K562 (cell line): ENCODE measurements around the gene CXCR5. TPM values are rescaled to one million over a fixed set of nuclear protein-coding genes. Genes with fewer than 3 reads are reported as not detected.

ENCODE experiments used
- CAMTA2 ChIP-seq: fragments of 250-450 bp; sonication (Bioruptor Pico); conservative IDR thresholded peaks from 2 replicates; pipeline ENCODE4 v1.5.1; 2022
- ETV1 ChIP-seq: fragments of 450-650 bp; conservative IDR thresholded peaks from 2 replicates; pipeline ENCODE4 v1.6.1; 2016; ENCODE audit warnings: missing genetic modification characterization, control low read depth, low read depth, missing compliant biosample characterization
- MEIS2 ChIP-seq: fragments of 450-650 bp; IDR thresholded peaks from 2 replicates; pipeline ENCODE4 v1.6.1; 2014; ENCODE audit warnings: mild to moderate bottlenecking; ENCODE audit not compliant: partially characterized antibody
- MYBL2 ChIP-seq, 2 experiments: fragments of 450-650 bp in 1 of 2; sonication (generic) in 1 of 2; formaldehyde crosslinking in 1 of 2; IDR thresholded peaks; 2 replicates each; pipeline versions ENCODE4 v1.6.1 to v1.8.1; 2017 to 2022; ENCODE audit warnings: borderline replicate concordance in 1 of 2, inconsistent platforms in 1 of 2, low read depth in 1 of 2, mild to moderate bottlenecking in 1 of 2, missing genetic modification reagents in 1 of 2, moderate library complexity in 1 of 2
- NFATC3 ChIP-seq: fragments of 450-650 bp; IDR thresholded peaks from 2 replicates; pipeline ENCODE4 v1.6.1; 2017; ENCODE audit warnings: mild to moderate bottlenecking
- NFIC ChIP-seq: fragments of 450-650 bp; IDR thresholded peaks from 2 replicates; pipeline ENCODE4 v1.6.1; 2017; ENCODE audit warnings: mild to moderate bottlenecking, inconsistent platforms
- PTBP1 ChIP-seq: fragments of 200-400 bp; formaldehyde crosslinking; IDR thresholded peaks from 2 replicates; pipeline ENCODE4 v1.6.1; 2017; ENCODE audit warnings: low read depth, low read length
- ZNF184 ChIP-seq: sonication (generic); formaldehyde crosslinking; IDR thresholded peaks from 2 replicates; pipeline ENCODE4 v1.5.0; 2020; ENCODE audit warnings: missing genetic modification reagents
- ZNF239 ChIP-seq: fragments of 250-450 bp; sonication (Bioruptor Pico); IDR thresholded peaks from 2 replicates; pipeline ENCODE4 v1.4.0; 2020; ENCODE audit warnings: mild to moderate bottlenecking
- polyA plus RNA-seq, 8 experiments: library from polyadenylated mRNA; depleted of rRNA in 4 of 8; stranded (reverse) in 5 of 8; unstranded in 3 of 8; fragments of >200 nt; fragmentation: Nextera tagmentation in 2 of 8; fragmentation: Illumina TruSeq in 1 of 8; extraction: Ambion mirVana in 2 of 8; extraction: Trizol in 1 of 8; gene quantifications; 2 replicates each; pipeline versions ENCODE4 v1.2.1 to v1.2.3, GENCODE V29; 2011 to 2014; ENCODE audit warnings: inconsistent platforms in 1 of 8, missing spikeins in 1 of 8
- total RNA-seq, 7 experiments: library from RNA; depleted of rRNA in 6 of 7; stranded (reverse); fragments of >200 nt in 6 of 7; fragmentation: Illumina TruSeq in 2 of 7; extraction: Trizol in 2 of 7; gene quantifications; 2 replicates each; pipeline versions ENCODE4 v1.2.1 to v1.2.3, GENCODE V29; 2011 to 2021; ENCODE audit warnings: low replicate concordance in 1 of 7
- TF ChIP-seq, protein P1 (sequence below): fragments of 450-650 bp; formaldehyde crosslinking; IDR thresholded peaks from 2 replicates; pipeline ENCODE4 v1.4.0; 2022; ENCODE audit warnings: missing genetic modification characterization
- TF ChIP-seq, protein P2 (sequence below): fragments of 250-450 bp; sonication (Bioruptor Pico); IDR thresholded peaks from 2 replicates; pipeline ENCODE4 v1.5.0; 2021; ENCODE audit warnings: mild to moderate bottlenecking, borderline replicate concordance
- TF ChIP-seq, protein P3 (sequence below): fragments of 250-450 bp; sonication (Bioruptor Pico); IDR thresholded peaks from 2 replicates; pipeline ENCODE4 v1.8.0; 2021; ENCODE audit warnings: mild to moderate bottlenecking, moderate library complexity
- TF ChIP-seq, protein P4 (sequence below): sonication (generic); formaldehyde crosslinking; IDR thresholded peaks from 2 replicates; pipeline ENCODE4 v1.8.1; 2023; ENCODE audit warnings: mild to moderate bottlenecking, missing genetic modification reagents
- TF ChIP-seq, protein P5 (sequence below): IDR thresholded peaks from 2 replicates; pipeline ENCODE4 v1.6.1; 2011; ENCODE audit warnings: borderline replicate concordance, low read depth, mild to moderate bottlenecking, moderate library complexity, low read length; ENCODE audit not compliant: insufficient read depth, poor library complexity, severe bottlenecking
- TF ChIP-seq, protein P6 (sequence below): fragments of 450-650 bp; formaldehyde crosslinking; conservative IDR thresholded peaks from 2 replicates; pipeline ENCODE4 v1.4.0; 2022; ENCODE audit warnings: mild to moderate bottlenecking, missing genetic modification characterization

The CXCR5 gene
- total and polyA plus RNA-seq, 9 of the 15 experiments (the other 6 are each of a cell fraction or from before 2014, with no cell fraction given), result 0.03 to 0.06 TPM; not detected in 7

DNA sequence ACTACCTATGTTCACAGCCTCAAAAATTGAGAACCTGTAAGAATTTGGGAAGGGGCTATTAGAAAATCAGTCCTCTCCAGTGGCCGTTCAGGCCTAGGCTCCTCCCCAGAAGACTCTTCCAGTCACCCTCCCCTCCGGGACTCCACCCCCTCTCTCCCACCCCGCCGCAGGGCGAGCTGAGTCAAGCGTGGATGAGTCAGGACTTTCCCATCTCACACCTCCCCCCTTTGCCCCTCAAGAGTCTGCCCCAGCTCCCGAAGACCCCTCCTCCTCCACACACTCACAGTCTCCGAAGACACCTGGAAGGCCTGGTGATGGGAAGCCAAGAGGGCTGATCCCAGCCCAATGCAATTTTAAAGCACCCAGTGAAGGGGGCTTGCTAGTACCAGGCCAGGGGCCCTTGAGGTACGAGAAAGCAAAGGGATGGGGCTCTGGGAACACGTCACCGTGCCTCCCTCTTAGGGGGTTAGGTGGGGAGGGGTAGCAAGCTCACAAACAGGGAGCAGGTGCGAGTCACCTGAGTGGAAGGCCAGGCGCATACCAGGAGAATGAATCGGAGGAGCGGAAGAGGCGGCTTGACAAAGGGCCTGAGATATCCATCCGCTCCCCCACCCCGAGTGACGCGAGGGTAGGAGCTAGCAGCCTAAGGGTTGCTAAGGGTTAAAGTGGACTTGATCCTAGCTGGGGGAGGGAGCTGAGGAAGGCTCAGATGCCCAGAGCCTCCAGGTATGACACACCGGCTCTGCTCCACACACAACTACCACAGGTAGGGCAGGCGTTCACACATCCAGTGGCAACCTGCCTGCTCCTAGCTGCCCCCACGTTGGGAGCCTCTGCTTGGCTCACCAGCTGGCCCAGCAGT, 28.4 kb downstream of the CXCR5 start (continued):
- TF ChIP-seq, protein P1, sequence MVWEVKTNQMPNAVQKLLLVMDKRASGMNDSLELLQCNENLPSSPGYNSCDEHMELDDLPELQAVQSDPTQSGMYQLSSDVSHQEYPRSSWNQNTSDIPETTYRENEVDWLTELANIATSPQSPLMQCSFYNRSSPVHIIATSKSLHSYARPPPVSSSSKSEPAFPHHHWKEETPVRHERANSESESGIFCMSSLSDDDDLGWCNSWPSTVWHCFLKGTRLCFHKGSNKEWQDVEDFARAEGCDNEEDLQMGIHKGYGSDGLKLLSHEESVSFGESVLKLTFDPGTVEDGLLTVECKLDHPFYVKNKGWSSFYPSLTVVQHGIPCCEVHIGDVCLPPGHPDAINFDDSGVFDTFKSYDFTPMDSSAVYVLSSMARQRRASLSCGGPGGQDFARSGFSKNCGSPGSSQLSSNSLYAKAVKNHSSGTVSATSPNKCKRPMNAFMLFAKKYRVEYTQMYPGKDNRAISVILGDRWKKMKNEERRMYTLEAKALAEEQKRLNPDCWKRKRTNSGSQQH (CRISPR knock-in tag), result no peak
- no peak for TF ChIP-seq PTBP1
- TF ChIP-seq, protein P2, sequence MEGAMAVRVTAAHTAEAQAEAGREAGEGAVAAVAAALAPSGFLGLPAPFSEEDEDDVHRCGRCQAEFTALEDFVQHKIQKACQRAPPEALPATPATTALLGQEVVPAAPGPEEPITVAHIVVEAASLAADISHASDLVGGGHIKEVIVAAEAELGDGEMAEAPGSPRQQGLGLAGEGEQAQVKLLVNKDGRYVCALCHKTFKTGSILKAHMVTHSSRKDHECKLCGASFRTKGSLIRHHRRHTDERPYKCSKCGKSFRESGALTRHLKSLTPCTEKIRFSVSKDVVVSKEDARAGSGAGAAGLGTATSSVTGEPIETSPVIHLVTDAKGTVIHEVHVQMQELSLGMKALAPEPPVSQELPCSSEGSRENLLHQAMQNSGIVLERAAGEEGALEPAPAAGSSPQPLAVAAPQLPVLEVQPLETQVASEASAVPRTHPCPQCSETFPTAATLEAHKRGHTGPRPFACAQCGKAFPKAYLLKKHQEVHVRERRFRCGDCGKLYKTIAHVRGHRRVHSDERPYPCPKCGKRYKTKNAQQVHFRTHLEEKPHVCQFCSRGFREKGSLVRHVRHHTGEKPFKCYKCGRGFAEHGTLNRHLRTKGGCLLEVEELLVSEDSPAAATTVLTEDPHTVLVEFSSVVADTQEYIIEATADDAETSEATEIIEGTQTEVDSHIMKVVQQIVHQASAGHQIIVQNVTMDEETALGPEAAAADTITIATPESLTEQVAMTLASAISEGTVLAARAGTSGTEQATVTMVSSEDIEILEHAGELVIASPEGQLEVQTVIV (CRISPR knock-in tag), result no peak
- TF ChIP-seq ZNF239 (CRISPR knock-in tag), result no peak
- TF ChIP-seq, protein P3, sequence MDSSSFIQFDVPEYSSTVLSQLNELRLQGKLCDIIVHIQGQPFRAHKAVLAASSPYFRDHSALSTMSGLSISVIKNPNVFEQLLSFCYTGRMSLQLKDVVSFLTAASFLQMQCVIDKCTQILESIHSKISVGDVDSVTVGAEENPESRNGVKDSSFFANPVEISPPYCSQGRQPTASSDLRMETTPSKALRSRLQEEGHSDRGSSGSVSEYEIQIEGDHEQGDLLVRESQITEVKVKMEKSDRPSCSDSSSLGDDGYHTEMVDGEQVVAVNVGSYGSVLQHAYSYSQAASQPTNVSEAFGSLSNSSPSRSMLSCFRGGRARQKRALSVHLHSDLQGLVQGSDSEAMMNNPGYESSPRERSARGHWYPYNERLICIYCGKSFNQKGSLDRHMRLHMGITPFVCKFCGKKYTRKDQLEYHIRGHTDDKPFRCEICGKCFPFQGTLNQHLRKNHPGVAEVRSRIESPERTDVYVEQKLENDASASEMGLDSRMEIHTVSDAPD (CRISPR knock-in tag), result no peak
- TF ChIP-seq NFIC, result 0 out of 2 replicates have a peak, but pooled peaks have one; percentile 3
- TF ChIP-seq CAMTA2 (CRISPR knock-in tag), result no peak
- peak; percentile 68; the same call in 1 of the 2 replicates for TF ChIP-seq ETV1
- no peak for TF ChIP-seq MEIS2
- TF ChIP-seq NFATC3, result no peak
- TF ChIP-seq, protein P4, sequence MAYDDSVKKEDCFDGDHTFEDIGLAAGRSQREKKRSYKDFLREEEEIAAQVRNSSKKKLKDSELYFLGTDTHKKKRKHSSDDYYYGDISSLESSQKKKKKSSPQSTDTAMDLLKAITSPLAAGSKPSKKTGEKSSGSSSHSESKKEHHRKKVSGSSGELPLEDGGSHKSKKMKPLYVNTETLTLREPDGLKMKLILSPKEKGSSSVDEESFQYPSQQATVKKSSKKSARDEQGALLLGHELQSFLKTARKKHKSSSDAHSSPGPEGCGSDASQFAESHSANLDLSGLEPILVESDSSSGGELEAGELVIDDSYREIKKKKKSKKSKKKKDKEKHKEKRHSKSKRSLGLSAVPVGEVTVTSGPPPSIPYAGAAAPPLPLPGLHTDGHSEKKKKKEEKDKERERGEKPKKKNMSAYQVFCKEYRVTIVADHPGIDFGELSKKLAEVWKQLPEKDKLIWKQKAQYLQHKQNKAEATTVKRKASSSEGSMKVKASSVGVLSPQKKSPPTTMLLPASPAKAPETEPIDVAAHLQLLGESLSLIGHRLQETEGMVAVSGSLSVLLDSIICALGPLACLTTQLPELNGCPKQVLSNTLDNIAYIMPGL (CRISPR knock-in tag), result no peak
- no peak for TF ChIP-seq MYBL2 (IDR thresholded peaks at IDR 0.05; ENCODE audit: low read depth)
- TF ChIP-seq MYBL2 (CRISPR knock-in tag; IDR thresholded peaks at IDR 0.05; ENCODE audit: borderline replicate concordance), result no peak
- TF ChIP-seq ZNF184 (CRISPR knock-in tag), result no peak
- TF ChIP-seq, protein P5, sequence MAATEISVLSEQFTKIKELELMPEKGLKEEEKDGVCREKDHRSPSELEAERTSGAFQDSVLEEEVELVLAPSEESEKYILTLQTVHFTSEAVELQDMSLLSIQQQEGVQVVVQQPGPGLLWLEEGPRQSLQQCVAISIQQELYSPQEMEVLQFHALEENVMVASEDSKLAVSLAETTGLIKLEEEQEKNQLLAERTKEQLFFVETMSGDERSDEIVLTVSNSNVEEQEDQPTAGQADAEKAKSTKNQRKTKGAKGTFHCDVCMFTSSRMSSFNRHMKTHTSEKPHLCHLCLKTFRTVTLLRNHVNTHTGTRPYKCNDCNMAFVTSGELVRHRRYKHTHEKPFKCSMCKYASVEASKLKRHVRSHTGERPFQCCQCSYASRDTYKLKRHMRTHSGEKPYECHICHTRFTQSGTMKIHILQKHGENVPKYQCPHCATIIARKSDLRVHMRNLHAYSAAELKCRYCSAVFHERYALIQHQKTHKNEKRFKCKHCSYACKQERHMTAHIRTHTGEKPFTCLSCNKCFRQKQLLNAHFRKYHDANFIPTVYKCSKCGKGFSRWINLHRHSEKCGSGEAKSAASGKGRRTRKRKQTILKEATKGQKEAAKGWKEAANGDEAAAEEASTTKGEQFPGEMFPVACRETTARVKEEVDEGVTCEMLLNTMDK, result no peak
- TF ChIP-seq, protein P6, sequence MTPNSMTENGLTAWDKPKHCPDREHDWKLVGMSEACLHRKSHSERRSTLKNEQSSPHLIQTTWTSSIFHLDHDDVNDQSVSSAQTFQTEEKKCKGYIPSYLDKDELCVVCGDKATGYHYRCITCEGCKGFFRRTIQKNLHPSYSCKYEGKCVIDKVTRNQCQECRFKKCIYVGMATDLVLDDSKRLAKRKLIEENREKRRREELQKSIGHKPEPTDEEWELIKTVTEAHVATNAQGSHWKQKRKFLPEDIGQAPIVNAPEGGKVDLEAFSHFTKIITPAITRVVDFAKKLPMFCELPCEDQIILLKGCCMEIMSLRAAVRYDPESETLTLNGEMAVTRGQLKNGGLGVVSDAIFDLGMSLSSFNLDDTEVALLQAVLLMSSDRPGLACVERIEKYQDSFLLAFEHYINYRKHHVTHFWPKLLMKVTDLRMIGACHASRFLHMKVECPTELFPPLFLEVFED (CRISPR knock-in tag), result no peak
